ENCODE measurements around the gene TRIM50.

DNA sequence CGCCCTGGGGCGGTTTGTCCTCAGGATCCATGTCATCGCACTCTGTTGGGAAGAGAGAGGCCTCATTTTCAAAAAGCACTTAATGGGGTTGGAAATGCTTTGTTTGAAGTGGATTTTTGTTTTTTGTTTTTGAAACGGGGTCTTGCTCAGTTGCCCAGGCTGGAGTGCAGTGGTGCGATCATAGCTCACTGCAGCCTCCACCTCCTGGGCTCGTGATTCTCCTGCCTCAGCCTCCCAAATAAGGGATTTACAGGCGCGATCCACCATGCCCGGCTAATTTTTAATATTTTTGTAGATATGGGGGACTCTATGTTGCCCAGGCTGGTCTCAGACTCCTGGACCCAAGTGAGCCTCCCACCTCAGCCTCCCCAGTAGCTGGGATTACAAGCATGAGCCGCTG lies 814 bp upstream of the TRIM50 start:
- TF ChIP-seq, protein P1, sequence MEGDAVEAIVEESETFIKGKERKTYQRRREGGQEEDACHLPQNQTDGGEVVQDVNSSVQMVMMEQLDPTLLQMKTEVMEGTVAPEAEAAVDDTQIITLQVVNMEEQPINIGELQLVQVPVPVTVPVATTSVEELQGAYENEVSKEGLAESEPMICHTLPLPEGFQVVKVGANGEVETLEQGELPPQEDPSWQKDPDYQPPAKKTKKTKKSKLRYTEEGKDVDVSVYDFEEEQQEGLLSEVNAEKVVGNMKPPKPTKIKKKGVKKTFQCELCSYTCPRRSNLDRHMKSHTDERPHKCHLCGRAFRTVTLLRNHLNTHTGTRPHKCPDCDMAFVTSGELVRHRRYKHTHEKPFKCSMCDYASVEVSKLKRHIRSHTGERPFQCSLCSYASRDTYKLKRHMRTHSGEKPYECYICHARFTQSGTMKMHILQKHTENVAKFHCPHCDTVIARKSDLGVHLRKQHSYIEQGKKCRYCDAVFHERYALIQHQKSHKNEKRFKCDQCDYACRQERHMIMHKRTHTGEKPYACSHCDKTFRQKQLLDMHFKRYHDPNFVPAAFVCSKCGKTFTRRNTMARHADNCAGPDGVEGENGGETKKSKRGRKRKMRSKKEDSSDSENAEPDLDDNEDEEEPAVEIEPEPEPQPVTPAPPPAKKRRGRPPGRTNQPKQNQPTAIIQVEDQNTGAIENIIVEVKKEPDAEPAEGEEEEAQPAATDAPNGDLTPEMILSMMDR (IDR thresholded peaks at IDR 0.05; ENCODE audit: poor library complexity) = no peak
- no peak for TF ChIP-seq EZH2phosphoT487 (IDR thresholded peaks at IDR 0.05; ENCODE audit: low read depth, severe bottlenecking, unreplicated experiment)
- no peak for TF ChIP-seq EZH2 (IDR thresholded peaks at IDR 0.05; ENCODE audit: borderline replicate concordance)

Measured in hepatocyte (in vitro differentiated cells).